A549 (cell line): Measurements from ENCODE around the gene GMPR2.

Source experiments
- POLR2A ChIP-seq: IDR thresholded peaks from 2 replicates; pipeline ENCODE4 v1.6.1; 2012; ENCODE audit warnings: mild to moderate bottlenecking, low read length
- TF ChIP-seq, protein P1 (sequence below): fragments of >200 bp; sonication (Bioruptor Twin); formaldehyde crosslinking; IDR thresholded peaks from 3 replicates; pipeline ENCODE4 v1.5.1; 2016

DNA sequence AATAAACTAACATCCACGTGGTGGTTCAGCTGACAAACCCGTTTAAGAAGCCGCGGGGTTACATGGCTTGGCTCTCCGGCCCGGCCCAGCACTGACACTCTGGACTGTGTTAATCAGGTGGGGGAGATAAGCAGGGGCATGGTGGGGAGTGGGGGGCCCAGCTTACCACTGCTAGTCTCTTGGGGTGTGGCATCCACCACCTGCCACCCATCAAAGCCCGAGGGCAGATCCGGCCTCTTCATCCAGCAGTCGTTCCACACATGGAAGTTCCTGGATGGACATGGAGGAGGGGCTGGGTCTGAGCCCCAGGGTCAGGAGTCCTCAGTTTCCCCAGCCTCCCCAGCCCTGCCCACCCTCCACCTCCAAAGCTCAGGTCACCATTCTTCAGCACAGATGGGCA is 25.4 kb downstream of the GMPR2 start:
- TF ChIP-seq, protein P1, sequence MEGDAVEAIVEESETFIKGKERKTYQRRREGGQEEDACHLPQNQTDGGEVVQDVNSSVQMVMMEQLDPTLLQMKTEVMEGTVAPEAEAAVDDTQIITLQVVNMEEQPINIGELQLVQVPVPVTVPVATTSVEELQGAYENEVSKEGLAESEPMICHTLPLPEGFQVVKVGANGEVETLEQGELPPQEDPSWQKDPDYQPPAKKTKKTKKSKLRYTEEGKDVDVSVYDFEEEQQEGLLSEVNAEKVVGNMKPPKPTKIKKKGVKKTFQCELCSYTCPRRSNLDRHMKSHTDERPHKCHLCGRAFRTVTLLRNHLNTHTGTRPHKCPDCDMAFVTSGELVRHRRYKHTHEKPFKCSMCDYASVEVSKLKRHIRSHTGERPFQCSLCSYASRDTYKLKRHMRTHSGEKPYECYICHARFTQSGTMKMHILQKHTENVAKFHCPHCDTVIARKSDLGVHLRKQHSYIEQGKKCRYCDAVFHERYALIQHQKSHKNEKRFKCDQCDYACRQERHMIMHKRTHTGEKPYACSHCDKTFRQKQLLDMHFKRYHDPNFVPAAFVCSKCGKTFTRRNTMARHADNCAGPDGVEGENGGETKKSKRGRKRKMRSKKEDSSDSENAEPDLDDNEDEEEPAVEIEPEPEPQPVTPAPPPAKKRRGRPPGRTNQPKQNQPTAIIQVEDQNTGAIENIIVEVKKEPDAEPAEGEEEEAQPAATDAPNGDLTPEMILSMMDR = no peak
- TF ChIP-seq POLR2A = no peak
